ENCODE data around the gene CDC27. TPM values are rescaled to one million over a fixed set of nuclear protein-coding genes. Genes with fewer than 3 reads are reported as not detected.
"Not testable (repeated sequence)": the region's sequence is repeated elsewhere in the genome, so short reads cannot be mapped to it uniquely, and the experiment has no call there.

The CDC27 gene
- polyA plus RNA-seq, 1 donor = 63.3 TPM

DNA sequence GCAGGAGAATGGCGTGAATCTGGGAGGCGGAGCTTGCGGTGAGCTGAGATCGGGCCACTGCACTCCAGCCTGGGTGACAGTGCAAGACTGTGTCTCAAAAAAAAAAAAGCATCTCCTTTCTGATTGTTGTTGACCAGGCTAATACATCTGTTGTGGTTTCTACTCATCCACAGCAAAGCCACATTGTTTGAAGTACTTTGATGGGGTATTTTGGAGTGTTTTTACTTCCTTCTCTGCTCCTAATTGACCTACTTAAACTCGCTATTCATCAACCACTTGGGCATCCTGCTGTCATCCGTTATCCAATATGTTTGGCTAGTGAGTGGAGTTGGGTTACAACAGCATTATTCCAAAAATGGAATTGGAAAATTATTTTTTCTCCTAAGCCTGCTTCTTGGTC lies 3.5 kb upstream of the CDC27 start:
- no peak for DNase-seq

DNA sequence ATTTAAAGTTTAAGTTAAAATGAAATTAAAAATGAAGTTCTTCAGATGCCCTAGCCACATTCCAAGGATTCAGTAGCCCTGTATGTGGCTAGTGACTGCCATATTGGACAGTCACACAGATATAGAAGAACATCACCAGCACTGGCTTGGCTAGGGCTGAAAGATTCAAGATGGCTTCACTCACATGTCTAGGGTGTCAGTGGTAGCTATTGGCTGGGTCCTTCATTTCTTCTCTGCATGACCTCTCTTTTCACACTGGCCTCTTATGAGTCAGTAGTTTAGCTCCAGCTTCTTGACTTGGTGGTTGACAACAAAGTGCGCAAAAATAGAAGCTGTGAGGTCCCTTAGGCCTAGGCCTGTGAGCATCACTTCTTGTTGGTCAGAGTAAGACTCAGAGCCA lies 1.7 kb upstream of the CDC27 start:
- DNase-seq = no peak

DNA sequence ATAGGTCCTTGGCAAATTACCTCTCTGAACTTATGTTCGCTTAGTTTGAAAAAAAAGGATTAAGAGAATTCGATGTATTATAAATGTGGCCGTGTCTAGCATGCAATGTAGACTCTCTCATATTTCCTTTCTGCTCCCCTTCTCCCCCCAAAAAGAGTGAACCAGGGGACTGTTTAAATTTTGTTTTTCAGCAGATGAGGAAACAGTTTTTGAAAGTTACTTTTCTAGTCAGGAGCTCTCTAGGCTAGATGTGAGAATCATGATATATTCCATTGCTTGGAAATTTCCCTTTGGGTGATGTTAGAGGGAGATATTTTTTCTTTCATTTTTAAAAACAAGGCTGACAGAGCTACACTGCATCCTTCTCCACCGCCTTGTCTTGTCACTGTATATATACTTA lies 1.1 kb upstream of the CDC27 start:
- no peak for DNase-seq

DNA sequence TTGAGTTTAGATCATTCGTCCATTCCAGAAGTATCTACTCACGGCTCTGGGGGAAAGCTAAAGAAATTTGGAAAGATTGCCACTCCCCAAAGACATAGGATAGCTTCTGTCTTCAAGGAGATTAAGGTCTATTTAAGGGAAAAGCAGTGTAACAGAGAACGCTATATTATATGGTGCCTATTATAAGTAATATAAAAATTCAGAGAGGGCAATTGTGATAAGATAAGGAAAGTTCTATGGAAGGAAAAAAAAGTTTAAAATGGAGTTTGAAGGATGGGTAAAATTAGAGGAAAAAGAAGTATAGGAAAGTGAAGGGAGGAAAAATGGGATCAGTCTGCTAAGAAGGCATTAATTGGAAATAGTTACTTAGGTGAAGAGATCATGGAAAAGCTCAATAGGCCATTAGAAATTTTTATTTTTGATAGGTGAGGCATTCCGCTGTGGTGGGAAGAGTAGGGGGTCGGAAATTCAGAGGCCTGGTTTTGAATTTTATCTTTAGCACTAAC lies 690 bp upstream of the CDC27 start:
- DNase-seq = no peak

DNA sequence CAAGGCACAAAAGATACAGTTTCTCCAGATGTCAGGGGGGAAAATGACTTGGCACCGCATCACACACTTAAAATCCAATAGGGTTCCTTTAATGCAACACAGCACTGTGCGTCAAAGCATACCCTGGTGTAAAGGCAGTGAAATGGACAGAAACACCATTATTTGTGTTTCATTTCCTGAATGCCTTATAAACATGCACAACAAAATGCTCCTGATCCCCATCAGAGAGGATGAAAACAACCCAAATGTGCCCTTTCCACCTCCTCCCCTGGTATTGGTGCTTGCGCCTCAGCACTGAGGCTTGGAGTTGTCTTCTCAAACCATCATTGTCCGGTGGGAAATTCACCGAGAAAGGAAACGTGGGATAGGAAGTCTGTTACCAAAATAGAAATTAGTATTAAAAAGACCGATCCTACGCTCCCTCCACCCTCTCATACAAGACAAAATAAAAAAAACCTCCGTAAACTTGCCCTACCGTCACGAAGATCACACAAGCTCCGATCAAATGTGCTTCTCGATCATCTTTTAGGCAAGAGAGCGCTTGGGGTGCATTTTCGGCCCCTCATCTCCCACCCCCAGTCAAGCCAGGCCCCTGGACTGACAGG lies 722 bp downstream of the CDC27 start:
- DNase-seq = peak; percentile 43

DNA sequence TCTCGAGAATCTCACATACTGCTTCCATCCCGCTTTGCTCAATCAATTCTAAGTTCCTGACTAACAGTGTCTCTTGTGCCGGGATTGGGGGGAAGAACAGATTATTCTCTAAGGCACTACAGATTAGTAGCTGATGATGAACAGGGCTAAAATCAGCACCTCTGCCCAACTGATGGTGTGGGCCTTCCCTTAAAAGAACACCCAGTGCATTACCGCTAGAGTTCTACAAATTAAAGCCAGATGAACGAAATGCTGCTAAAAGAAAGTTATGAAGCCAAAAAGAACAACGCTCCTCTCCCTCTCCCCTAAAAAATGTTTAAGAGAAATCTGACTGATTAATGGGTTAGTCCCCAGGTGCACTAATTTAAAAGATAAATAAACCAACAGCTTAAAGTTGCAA lies 4.4 kb downstream of the CDC27 start:
- no peak for DNase-seq

DNA sequence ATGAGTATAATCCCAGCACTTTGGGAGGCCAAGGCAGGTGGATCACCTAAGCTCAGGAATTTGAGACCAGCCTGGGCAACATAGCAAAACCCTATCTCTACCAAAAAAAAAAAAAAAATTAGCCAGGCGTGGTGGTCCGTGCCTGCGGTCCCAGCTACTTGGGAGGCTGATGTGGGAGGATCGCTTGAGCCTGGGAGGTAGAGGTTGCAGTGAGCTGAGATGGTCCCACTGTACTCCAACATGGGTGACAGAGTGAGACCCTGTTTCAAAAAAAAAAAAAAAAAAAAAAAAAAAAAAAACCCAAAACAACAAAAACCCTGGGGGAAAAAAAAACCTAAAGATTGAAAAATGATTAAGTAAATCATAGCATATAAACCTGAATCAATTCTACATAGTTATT lies 8.1 kb downstream of the CDC27 start:
- not testable (repeated sequence) for DNase-seq

DNA sequence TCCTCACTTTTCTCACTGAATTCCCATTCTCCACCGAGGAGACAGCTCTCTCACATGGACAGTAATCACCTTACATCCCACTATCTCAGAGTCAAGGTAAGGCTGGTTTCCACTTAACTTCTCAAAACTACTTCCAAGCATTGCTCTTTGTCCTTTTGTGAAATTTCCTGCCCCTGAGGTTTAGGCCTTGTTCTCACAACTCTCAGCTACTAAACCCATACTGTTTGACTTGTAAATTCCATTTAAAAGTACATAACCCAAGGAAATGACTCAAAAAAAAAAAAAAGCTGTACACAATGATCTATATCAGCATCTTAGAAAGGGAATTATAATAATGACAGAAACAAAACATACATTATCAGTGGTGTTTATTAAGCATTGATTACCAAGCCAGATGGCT lies 8.8 kb downstream of the CDC27 start:
- DNase-seq = no peak

DNA sequence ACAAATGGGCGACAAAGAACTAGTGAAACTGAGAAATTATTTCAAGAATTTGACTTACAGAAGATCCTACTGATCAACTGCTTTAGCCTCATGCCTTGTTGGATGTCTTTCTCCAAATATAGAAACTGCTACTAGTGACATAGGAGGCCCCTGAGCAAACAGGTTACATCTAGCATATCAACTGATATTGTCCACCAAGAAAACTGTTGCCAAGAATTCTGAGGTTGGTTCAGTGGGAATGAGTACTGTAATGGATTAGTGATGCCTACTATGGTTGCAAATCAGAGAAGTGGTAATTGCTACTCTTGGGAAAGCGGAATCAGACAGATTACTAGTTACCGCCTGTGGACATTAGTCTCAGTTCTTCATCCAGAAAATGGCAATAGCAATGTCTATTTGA lies 10.0 kb downstream of the CDC27 start:
- DNase-seq = no peak

DNA sequence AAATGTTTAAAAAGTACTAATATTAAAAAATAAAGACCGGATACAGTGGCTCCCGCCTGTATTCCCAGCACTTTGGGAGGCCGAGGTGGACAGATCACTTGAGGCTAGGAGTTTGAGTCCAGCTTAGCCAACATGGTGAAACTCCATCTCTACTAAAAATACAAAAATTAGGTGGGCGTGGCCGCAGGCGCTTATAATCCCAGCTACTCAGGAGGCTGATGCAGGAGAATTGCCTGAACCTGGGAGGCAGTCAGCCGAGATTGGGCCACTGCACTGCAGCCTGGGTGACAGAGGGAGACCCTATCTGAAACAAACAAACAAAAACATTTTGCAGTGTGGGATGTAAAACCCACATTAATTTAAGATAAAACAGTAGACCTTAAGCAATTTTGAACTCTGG lies 11.8 kb downstream of the CDC27 start:
- DNase-seq = no peak

DNA sequence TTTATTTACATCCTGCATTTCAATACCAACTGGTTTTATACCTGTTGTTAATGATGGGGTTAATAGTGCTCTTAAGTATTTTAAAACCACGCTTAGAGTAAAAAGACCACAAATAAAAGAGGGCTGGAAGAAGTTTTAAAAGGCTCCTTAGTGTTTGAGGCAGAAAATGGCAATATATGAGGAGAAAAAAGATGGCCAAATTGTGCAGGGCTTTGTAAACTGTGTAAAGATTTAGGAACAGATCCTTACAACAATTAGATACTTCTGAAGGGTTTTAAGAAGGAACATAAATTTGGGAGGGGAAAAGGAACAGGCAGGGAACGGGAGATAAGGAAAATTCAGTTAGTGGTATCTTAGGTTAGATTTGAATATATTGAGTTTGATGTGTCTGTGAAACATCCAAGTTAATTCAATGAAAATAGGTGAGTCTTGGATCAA lies 12.7 kb downstream of the CDC27 start:
- no peak for DNase-seq

DNA sequence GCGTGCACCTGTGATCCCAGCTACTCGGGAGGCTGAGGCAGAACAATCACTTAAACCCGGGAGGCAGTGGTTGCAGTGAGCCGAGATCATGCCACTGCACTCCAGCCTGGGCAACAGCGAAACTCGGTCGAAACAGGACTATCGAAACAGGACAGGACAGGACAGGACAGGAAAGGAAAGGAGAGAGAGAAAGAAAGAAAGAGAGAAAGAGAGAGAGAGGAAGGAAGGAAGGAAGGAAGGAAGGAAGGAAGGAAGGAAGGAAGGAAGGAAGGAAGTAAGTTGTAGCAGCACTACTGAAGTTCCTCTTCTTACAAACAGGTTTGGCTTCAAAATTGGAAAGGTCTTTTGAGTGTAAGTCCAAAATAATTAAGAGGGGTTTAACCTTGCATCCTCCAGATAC lies 14.3 kb downstream of the CDC27 start:
- DNase-seq = not testable (repeated sequence)

DNA sequence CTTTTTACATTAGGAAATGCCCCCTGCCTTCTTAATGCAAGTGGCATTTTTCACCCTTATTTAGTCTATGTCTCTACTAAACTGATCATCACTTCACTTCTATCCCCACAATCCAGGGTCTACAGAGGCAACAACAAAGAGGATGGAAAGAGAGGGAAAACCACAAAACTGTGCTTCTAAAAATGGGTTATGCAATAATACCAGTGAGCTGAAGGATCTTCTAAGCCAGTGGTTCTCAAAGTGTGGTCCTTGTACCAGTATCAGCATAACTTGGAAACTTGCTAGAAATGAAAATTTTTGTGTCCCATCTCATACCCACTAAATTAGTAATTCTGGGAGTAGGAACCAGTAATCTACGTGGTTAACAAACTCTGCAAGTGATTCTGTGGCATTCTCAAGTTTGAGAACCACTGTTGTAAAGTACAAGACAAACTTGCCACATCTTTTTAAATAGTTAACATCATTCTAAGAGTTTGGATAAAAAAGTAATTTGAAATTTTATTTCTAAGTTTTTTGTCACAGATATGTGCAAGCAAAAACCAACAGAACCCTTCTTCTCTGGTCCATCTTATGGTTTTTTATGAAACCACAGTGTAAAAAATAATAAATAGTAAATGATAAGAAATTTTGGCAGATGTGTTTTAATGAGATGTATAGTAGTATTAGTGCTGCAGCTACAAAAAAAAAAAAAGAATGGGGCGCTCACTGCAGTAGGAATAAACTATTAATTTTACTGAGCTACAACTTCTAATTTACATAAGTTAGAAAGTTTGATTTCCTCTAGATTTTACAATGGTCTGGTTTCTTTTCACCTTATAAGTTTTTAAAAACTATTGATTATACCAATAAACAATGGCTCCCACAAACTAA lies 16.2 kb downstream of the CDC27 start:
- no peak for DNase-seq

DNA sequence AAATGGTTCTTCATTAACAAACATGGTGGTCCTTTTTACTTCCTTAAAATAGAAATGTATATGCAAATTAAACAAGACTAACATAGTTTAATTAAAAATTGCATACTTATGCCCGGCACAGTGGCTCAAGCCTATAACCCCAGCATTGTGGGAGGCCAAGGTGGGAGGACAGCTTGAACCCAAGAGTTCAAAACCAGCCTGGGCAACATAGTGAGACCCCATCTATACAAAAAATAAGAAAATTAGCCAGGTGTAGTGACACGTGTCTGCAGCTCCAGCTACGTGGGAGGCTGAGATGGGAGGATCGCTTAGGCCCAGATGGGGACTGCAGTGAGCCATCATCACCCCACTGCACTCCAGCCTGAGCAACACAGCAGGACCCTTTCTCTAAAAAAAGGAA lies 18.4 kb downstream of the CDC27 start:
- DNase-seq = no peak

DNA sequence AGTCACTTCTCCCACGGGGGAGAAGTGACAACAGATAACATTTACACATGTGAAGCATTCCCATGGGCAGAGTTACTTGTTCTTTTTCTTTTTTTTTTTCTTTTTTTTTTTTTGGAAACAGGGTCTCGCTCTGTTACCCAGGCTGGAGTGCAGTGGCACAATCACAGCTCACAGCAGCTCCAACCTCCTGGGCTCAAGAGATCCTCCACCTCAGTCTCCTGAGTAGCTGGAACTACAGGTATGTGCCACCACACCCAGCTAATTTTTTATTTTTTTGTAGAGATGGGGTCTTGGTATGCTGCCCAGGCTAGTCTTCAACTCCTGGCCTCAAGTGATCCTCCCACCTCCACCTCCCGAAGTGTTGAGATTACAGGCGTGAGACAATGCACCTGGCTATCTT lies 20.2 kb downstream of the CDC27 start:
- not testable (repeated sequence) for DNase-seq

DNA sequence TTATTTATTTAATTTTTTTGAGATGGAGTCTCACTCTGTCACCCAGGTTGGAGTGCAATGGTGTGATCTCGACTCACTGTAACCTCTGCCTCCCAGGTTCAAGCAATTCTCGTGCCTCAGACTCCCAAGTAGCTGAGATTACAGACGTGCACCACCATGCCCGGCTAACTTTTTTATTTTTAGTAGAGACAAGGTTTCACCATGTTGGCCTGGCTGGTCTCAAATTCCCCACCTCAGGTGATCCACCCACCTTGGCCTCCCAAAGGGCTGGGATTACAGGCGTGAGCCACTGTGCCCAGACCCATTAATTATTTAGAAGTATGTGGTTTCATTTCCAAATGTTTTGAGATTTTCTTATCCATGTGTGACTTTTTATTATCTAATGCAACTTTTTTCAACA lies 22.2 kb downstream of the CDC27 start:
- not testable (repeated sequence) for DNase-seq

DNA sequence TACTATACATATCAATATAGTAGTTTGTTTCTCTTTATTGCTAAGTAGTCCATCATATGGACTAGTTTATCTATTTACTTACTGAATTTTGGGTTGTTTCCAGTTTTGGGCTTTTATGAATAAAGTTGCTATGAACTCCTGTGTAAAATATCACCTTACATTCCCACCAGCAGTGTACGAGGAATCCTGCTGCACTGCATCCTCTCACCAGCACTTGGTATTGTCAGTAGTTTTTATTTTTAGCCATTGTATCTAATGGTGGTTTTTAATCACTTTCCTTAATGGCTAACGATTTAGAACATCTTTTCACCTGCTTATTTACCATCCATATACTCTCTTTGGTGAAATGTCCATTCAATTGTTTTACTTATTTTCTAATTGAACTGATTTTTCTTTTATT lies 24.0 kb downstream of the CDC27 start:
- no peak for DNase-seq

DNA sequence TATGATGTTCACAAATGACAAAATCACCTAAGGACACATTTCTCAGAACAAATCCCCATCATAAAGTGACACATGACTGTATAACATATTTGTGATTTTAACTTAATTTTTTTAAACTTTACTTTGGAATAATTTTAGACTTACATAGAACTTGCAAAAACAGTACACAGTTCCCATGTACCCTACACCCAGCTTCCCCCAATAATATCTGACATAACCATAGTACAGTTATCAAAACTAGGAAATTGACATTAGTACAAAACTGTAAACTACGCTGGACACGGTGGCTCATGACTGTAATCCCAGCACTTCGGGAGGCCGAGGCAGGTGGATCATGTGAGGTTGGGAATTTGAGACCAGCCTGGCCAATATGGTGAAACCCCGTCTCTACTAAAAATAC lies 24.8 kb downstream of the CDC27 start:
- no peak for DNase-seq

DNA sequence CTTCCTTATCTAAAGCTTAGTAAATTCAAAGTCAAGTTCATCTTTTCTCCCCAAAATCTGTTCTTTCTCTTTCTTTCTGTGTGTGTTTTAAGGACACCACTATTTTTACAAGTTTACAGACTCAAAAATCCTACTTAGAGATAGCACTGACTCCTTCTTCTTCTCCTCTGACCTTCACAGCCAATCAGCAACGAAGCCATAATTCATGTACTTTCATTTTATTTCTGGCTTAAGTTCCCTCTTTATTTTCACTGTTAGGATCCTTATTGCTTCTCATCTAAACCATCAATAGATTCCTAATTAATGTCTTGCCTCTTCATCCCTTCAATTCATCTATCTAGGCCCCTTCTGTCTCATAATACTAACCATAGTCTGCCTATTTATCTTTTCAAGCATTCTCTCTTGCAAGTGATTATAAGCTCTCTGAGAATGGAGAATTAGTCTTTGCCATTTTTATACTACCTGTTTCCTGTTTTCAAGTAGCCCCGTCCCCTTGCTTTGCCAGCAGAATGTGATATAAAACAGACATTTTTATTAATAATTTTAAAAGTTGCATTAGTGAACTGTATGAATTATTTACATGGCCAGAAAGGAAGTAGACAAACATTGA lies 27.0 kb downstream of the CDC27 start:
- DNase-seq = no peak

DNA sequence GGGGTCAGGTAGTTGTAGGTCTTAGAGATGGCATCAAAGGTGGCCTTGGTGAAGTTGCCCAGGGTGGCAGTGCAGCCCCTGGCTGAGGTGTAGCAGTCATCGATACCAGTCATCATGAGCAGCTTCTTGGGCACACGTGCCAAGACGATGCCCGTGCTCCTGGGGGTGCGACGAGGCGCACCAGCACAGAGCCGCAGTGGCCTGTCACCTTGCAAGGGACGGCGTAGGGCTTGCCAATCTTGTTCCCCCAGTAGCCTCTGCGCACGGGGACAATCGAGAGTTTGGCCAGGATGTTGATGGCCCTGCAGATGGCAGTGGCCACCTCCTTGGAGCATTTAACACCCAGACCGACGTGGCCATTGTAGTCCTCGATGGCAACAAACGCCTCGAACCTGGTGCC lies 29.8 kb downstream of the CDC27 start:
- no peak for DNase-seq

DNA sequence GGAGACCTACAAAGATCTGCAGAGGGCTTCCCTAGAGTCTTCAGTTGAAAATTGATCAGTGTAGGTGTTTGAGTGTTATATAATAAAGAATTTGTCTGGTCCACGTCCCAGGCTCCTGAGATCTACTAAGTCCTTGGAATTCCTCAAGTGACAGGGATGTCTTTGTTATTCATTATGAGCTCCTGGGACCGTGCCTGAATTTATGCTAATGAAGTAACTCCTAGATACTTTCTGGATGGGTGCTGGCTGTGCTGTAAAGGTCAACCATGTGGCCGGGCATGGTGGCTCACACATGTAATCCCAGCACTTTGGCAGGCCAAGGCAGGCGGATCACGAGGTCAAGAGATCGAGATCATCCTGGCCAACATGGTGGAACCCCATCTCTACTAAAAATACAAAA lies 43.7 kb downstream of the CDC27 start:
- no peak for DNase-seq

DNA sequence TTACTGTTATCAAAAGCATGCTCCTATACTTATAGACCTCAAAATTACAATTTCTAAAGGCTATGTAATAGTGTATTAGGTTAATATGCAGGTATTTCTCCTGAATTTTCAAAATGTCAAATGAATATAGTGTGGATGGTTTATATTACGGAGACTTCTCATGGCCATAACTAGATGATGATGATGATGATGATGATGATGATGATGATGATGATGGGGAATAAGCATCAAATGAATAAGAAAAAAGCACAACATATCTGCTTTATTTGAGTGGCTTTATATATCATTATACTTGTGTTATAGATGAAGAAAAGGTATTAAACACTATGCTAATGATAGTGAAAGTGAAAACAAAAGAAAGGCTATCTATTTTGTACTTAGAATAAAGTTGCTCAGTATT lies 53.9 kb downstream of the CDC27 start:
- no peak for DNase-seq

DNA sequence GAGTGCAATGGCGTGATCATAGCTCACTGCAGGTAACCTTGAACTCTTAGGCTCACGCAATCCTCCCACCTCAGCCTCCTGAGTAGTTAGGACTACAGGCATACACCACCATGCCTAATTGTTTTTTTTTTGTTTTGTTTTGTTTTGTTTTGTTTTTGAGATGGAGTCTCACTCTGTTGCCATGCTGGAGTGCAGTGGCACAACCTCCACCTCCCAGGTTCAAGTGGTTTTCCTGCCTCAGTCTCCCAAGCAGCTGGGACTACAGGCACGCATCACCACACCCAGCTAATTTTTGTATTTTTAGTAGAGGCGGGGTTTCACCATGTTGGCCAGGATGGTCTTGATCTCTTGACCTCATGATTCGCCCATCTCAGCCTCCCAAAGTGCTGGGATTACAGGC lies 54.7 kb downstream of the CDC27 start:
- DNase-seq = not testable (repeated sequence)

Data from left kidney (tissue), 2 donors.